ENCODE data around the gene UBQLNL. TPM values are rescaled to one million over a fixed set of nuclear protein-coding genes. Genes with fewer than 3 reads are reported as not detected.

Gene UBQLNL
- total and polyA plus RNA-seq, 10 donors, result 0.33 to 2.3 (median 0.96) TPM

GRCh38 chr11:5553343-5553742 is 36.8 kb upstream of the UBQLNL start:
- H3K27me3 ChIP-seq (replicated peaks in 1 of 7), result no peaks in the 10 kb centered on the region
- no peak for DNase-seq
- intact Hi-C loops (cut with DNase I; ENCODE audit: low total_unique reads), result no loop called here
- no peak overlapping the region for H3K27ac ChIP-seq
- no peaks in the 10 kb centered on the region for H3K36me3 ChIP-seq
- no peaks in the 10 kb centered on the region for H3K4me1 ChIP-seq
- H3K9me3 ChIP-seq, result no peaks in the 10 kb centered on the region
- TF ChIP-seq CTCF (IDR thresholded peaks at IDR 0.05 in 8 of 11, conservative IDR thresholded peaks at IDR 0.05 in 3 of 11) (no peak), POLR2AphosphoS5 (IDR thresholded peaks at IDR 0.05) (no peak), POLR2A (IDR thresholded peaks at IDR 0.05) (no peak)
- no peak overlapping the region for H3K4me3 ChIP-seq

- WGBS, 5 donors, result 61 to 84% (median 68%) methylated on average over 5 of the region's 5 CpGs
- intact Hi-C loops (cut with DNase I; ENCODE audit: low total_unique reads), result no loop called here
- Histone ChIP-seq H3K27me3 (replicated peaks in 1 of 7) (no peaks in the 10 kb centered on the region), H3K4me1 (no peaks in the 10 kb centered on the region), H3K9me3 (no peaks in the 10 kb centered on the region), H3K27ac (no peak overlapping the region), H3K36me3 (no peaks in the 10 kb centered on the region), H3K4me3 (no peak overlapping the region)
- TF ChIP-seq CTCF (IDR thresholded peaks at IDR 0.05 in 8 of 11, conservative IDR thresholded peaks at IDR 0.05 in 3 of 11) (no peak), POLR2A (IDR thresholded peaks at IDR 0.05) (no peak), POLR2AphosphoS5 (IDR thresholded peaks at IDR 0.05) (no peak)
- DNase-seq, result no peak
These were observed 34.1 kb upstream of the UBQLNL start for GRCh38 chr11:5550440-5551095.

- no peaks in the 10 kb centered on the region for H3K9me3 ChIP-seq
- intact Hi-C loops (cut with DNase I; ENCODE audit: low total_unique reads), result no loop called here
- H3K27ac ChIP-seq, result no peak within 1 kb of the TSS
- H3K4me3 ChIP-seq, result no peak within 1 kb of the TSS
- 45 to 81% (median 57%) methylated on average over 1 of the region's 1 CpG for WGBS, 5 donors
- H3K27me3 ChIP-seq (replicated peaks in 1 of 7), result no peaks in the 10 kb centered on the region
- DNase-seq, result no peak
- TF ChIP-seq POLR2AphosphoS5 (IDR thresholded peaks at IDR 0.05) (no peak), POLR2A (IDR thresholded peaks at IDR 0.05) (no peak), CTCF (IDR thresholded peaks at IDR 0.05 in 8 of 11, conservative IDR thresholded peaks at IDR 0.05 in 3 of 11) (no peak)
- no peaks in the 10 kb centered on the region for H3K4me1 ChIP-seq
- H3K36me3 ChIP-seq, result no peaks in the 10 kb centered on the region
These were observed 31.9 kb upstream of the UBQLNL start, which contains the start of gene OR52H1 for GRCh38 chr11:5548440-5548839. TSS of gene OR52H1 (minus strand) at chr11:5548540. CDS start at chr11:5545505, 3,035 bp downstream.

- H3K4me1 ChIP-seq, result no peaks in the 10 kb centered on the region
- no peaks in the 10 kb centered on the region for H3K27me3 ChIP-seq (replicated peaks in 1 of 7)
- intact Hi-C loops (cut with DNase I; ENCODE audit: low total_unique reads), result no loop called here
- H3K9me3 ChIP-seq, result no peaks in the 10 kb centered on the region
- WGBS, 5 donors, result 81 to 93% (median 86%) methylated on average over 1 of the region's 1 CpG
- H3K36me3 ChIP-seq, result no peaks in the 10 kb centered on the region
- no peak for DNase-seq
- no peak overlapping the region for H3K4me3 ChIP-seq
- TF ChIP-seq POLR2A (IDR thresholded peaks at IDR 0.05), result no peak
- no peak overlapping the region for H3K27ac ChIP-seq
These were observed 31.5 kb upstream of the UBQLNL start for GRCh38 chr11:5547982-5548381.
